HL-60 (cell line): Measurements from ENCODE around the gene IDH3B.
"Not testable (repeated sequence)": the region's sequence is repeated elsewhere in the genome, so short reads cannot be mapped to it uniquely, and the experiment has no call there.

Experiments used
- DNase-seq, 2 experiments: peaks; one replicate each; pipeline ENCODE4 v3.0.0-alpha.2; 2010 to 2020; ENCODE audit warnings: low read depth in 1 of 2, low spot score in 1 of 2
- H3K27ac ChIP-seq: fragments of 250-450 bp; sonication (Bioruptor Pico); replicated peaks from 2 replicates; pipeline ENCODE4 v1.5.1; 2020; ENCODE audit warnings: mild to moderate bottlenecking, moderate library complexity
- H3K27me3 ChIP-seq: fragments of 250-450 bp; sonication (Bioruptor Pico); 2 replicates; pipeline ENCODE4 v1.5.1; 2021; ENCODE audit warnings: mild to moderate bottlenecking, moderate library complexity; ENCODE audit not compliant: insufficient read depth, poor library complexity, severe bottlenecking
- H3K4me3 ChIP-seq: replicated peaks from 2 replicates; pipeline ENCODE4 v1.5.1; 2011; ENCODE audit warnings: mild to moderate bottlenecking, control low read depth, low read length; ENCODE audit not compliant: insufficient read depth
- CTCF ChIP-seq: IDR thresholded peaks from one replicate; pipeline ENCODE4 v1.5.1; 2011; ENCODE audit warnings: low read length, control low read depth, inconsistent platforms; ENCODE audit not compliant: insufficient read depth
- GABPA ChIP-seq: IDR thresholded peaks from 2 replicates; pipeline ENCODE4 v1.6.1; 2012; ENCODE audit warnings: low read depth
- POLR2AphosphoS5 ChIP-seq: IDR thresholded peaks from 2 replicates; pipeline ENCODE4 v1.6.1; 2012; ENCODE audit warnings: low read depth
- REST ChIP-seq: IDR thresholded peaks from 2 replicates; pipeline ENCODE4 v1.6.1; 2012; ENCODE audit warnings: low read depth; ENCODE audit not compliant: insufficient replicate concordance
- SPI1 ChIP-seq: IDR thresholded peaks from 2 replicates; pipeline ENCODE4 v1.6.1; 2012; ENCODE audit warnings: low read depth, mild to moderate bottlenecking, borderline replicate concordance

IDH3B gene

GRCh38 chr20:2684817-2685216, 20.8 kb upstream of the IDH3B start:
- peak overlapping the region; percentile 70 for H3K27ac ChIP-seq
- H3K4me3 ChIP-seq, H3K27me3 ChIP-seq: not testable (repeated sequence)
- TF ChIP-seq SPI1, result peak; percentile 62; the same call in 1 of the 2 replicates
- DNase-seq, result peak; percentile 75 to 79

GRCh38 chr20:2682040-2682439, 18.0 kb upstream of the IDH3B start:
- DNase-seq, H3K27ac ChIP-seq, H3K27me3 ChIP-seq, H3K4me3 ChIP-seq: not testable (repeated sequence)
- peak; percentile 37; the same call in 1 of the 2 replicates for TF ChIP-seq SPI1

- TF ChIP-seq SPI1 (peak; percentile 13; the same call in 1 of the 2 replicates), POLR2AphosphoS5 (no peak), CTCF (no peak), GABPA (no peak)
- H3K27ac ChIP-seq, result peak overlapping the region; percentile 52
- no peaks in the 10 kb centered on the region for H3K27me3 ChIP-seq
- no peak overlapping the region for H3K4me3 ChIP-seq
- peak in 1 of 2 experiments; percentile 52 for DNase-seq
Observed at GRCh38 chr20:2680046-2680445, 16.0 kb upstream of the IDH3B start.

- no peak for DNase-seq
Observed at GRCh38 chr20:2673453-2673852, 9.4 kb upstream of the IDH3B start.

More at GRCh38 chr20:2673453-2673852, 9.4 kb upstream of the IDH3B start:
- Histone ChIP-seq H3K27me3 (no peaks in the 10 kb centered on the region), H3K4me3 (no peak overlapping the region), H3K27ac (no peak overlapping the region)
- TF ChIP-seq POLR2AphosphoS5 (no peak), GABPA (no peak), REST (no peak), CTCF (no peak), SPI1 (no peak)
